HG02938 (cell line): ENCODE measurements around the gene PCNT.
A peak's percentile ranks its signal among the peaks of the same experiment; 100 is the strongest.
"Not testable (repeated sequence)": the region's sequence is repeated elsewhere in the genome, so short reads cannot be mapped to it uniquely, and the experiment has no call there.

Experiments used
- ATAC-seq: cut with Tn5 transposase; IDR thresholded peaks from one replicate; pipeline ENCODE4 v1.9.1; 2021; ENCODE audit warnings: mild to moderate bottlenecking, moderate library complexity; ENCODE audit not compliant: unreplicated experiment

Gene PCNT

DNA sequence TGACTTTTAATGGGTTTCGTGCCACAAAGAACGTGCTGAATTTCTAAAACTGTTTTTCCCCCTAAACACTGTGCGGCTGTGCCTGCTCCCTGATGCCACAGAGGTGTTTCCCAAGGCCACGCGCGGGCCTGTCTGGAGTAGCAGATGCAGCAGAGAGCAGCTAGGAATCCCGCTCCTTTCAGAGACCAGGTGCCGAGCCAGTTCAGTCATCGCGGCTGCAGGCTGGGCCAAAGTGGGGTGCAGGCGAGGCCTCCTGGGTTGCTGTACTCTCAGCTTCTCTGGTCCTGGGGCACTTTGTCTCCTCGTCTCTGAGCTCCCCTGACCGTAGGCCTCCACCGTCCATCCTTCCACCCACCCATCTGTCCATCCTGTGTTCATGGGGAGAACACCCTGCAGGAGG is 117.4 kb downstream of the PCNT start:
- no peak for ATAC-seq

DNA sequence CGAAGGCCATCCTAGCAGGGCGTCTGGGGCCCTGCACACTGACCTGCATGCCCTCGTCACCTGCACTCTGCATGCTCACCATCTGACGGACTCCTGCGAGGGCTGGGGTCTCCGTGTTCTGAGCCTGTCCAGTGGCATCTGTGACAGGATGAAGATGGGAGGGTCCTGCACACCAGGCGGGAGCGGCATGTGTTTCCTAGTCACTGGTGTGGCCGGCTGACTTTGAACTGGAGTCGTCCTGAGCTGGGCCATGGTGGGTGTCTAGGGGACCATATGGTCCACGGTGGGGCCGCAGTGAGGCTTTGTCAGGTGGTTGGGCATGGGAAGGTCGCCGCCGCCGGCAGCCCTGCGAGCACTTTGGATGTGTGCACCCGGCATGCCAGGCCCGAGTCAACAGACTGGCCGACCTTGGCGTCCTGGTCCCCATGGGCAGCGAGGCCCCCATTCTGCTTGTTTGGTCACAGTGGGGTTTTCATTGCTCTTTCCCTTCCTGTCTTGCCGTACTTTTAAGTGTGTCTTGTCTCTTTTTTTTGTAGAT is 118.1 kb downstream of the PCNT start:
- ATAC-seq: no peak

DNA sequence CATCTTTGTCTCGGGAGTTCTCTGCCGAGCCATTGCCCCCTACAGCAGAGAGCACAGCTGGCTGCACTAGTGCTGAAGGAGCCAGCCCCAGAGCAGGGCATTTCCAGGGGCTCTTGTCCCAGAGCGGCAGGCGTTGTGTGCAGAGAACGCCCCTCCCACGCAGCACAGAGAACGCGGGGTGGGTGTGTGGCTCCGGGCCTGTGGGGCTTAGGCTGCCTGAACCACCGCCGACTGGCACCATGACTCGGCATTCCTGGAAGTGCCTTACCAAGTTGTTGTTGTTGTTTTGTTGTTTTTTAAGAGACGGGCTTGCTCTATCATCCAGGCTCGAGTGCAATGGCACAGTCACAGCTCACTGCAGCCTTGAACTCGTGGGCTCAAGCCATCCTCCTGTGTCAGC is 119.0 kb downstream of the PCNT start:
- ATAC-seq: no peak

DNA sequence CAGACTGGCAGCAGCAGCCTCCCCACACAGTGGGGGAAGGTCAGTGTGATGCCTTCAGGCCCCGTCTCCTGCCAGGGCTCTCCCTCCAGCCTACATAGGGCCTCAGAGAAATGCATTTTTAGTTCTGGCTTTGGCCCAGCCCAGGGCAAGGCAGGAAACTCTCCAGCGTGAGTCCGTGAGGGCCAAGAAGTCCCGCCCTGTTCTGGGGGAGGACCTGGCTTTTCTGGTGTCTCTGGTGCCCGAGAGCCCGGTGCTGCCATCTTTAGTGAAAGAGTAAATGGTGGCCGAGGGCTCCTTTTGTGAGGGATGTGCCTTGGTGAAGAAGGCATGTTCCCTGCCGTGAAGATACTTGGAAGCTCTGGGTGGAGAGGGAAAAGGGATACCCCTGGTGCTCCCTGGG is 120.0 kb downstream of the PCNT start:
- no peak for ATAC-seq

DNA sequence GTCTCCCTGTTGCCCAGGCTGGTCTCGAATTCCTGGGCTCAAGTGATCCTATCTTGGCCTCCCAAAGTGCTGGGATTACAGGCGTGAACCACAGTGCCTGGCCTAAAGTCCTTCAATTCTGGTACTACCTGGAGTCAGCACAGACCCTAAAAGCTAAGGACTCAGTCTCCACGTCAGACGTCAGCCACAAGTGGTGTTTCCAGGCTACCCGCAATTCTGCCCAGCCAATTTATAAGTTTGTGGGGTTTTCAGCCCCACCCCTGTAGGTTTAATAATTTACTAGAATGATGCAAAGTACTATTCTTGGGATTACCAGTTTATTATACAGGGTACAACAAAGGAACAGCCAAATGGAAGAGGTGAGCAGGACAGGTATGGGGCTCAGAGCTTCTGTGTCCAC is 124.2 kb downstream of the PCNT start:
- ATAC-seq: no peak

DNA sequence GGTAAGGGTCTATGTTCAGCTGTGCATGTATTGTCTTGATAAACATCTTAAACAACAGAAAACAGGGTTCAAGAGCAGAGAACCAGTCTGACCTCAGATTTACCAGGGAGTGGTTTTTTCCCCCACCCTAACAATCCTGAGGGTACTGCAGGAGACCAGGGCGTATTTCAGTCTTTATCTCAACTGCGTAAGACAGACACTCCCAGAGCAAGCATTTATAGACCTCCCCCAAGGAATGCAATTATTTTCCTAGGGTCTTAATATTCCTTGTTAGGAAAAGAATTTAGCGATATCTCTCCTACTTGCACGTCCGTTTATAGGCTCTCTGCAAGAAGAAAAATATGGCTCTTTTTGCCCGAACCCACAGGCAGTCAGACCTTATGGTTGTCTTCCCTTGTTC is 124.9 kb downstream of the PCNT start:
- ATAC-seq: not testable (repeated sequence)

DNA sequence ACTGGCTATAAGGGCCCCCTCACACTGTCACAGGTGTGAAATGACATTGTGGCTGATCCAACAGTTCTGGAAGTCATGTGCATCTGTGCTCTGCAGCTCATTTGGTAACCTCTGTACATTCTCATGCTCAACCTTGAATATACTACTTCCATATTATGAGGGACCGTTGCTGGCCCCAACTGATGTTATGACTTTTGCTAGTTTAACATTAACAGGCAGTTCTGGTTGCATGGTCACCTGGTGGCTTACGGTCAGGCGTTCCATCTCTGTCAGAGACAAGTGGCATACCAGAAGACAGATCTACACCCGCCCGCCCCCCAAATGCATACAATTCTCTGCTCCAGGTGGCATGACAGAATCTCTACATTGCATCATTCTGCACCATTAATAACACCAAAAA is 128.8 kb downstream of the PCNT start:
- ATAC-seq: no peak

DNA sequence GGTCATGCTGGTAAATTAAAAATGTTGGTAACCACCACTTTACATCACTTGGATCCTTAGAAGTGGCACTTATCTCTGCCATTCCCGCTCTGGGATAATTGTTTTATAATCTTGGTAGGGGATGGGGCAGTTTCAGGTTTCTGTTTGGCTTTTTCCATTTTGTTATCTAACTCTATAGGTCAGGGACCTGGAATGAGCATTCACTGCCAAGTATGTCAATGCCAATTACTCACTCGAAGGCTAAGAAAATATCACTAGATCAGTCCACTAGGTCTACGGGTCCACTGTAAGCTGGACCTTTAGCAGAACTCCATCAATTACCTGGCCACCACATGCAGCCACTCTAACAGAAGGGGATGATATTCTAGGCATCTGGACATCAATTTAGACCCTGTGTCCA is 130.2 kb downstream of the PCNT start:
- no peak for ATAC-seq

DNA sequence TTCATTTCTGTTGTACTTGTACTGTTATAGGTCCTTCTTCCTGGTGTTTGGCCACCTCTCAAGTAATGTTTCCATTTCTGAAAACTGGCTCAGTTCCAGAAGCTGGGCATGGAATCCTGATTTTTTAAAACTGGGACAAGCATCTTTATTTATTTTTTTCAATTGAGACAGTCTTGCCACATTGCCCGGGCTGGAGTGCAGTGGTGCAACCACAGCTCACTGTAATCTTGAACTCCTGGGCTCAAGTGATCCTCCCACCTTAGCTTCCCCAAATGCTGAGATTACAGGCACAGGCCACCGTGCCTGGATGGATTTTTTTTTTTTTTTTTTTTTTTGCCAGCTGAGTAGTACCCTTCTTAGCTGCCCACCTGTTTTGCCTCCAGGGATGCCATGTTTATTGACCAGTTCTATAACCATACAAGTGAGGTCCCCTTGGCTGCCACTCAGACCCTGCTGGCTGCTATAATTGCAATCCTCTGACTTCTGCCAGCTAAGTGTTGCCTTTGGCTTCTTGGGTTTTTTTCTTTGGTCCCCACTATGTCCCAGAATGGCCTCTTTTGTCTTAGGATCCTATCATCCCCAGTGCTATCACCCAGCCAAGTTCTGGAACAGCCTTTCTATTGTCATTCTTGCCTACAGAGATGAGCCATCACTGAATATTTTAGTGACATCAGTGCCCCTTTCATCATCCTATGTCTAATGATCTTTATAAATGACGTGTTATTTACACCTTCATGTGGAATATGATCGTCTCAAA is 130.9 kb downstream of the PCNT start:
- no peak for ATAC-seq

DNA sequence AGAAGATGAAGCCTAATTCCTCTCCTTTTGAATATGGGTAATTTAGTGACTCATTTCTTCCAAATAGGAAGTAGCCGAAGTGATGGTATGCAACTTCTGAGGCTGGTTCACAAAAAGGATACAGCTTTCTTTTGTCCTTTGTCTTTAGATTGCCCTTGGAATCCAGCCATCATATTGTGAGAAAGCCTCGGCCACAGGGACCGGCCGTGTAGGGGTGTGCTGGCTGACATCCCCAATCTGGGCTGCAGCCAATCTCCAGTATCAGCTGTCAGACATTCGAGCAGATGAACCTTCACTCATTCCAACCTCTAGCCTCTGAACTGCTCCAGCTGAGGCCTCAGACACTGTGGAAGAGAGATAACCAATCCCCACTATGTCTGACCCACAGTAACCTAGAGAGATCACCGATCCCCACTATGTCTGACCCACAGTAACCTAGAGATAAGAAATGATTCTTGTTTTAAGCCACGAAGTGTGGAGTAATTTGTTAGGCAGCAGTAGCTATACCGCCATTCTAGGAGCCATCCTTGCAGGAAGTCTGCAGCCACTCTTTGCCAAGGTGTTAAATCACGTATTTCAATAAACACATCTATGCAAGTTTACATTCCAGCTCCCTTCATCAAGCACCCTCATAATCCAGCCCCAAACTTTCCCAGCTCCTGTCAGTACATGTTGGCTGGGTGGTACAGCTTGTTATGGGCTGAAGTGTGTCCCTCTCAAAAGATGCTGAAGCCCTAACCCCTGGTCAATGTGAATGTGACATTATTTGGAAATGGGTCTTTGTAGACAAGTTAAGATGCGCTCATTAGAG is 131.8 kb downstream of the PCNT start:
- ATAC-seq: no peak

DNA sequence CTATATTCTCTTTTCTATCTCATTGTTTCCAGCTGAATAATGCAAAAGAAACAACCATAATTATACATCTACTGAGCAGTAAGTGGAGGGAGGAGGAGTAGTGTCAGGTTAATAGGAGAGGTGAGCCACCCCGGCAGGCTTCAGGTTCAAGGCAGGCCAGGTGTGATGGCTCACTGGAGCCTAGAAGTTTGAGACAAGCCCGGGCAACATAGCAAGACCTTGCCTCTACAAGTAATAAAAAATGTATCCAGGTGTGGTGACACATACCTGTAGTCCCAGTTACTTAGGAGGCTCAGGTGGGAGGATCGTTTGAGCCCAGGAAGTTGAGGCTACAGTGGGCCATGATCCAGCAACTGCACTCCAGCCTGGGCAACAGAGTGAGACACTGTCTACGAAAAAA is 132.8 kb downstream of the PCNT start:
- ATAC-seq: no peak

DNA sequence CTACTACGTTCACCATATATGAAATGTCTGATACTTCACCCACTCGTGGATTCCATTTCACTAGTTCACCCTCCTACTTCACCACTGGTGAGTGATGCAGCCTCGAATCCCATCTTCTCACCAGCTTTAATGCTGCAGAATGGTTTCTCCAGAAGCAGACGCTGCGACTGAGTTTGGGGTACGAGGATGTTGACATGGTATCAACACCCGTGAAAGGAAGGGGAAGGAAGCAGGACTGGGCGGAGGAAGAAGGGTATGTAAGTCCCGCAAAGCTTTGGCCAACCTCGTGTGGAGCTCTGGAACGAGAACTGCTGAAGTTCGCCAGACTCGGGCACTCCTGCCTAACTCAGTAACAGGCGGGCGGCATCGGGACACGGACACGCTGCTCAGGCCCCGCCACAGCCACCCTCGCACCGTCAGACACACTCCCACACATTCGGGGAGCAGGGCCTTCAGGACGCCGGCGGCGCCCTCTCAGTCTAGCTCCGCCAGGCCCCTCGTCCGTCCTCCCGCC is 133.9 kb downstream of the PCNT start:
- peak; percentile 30 for ATAC-seq

DNA sequence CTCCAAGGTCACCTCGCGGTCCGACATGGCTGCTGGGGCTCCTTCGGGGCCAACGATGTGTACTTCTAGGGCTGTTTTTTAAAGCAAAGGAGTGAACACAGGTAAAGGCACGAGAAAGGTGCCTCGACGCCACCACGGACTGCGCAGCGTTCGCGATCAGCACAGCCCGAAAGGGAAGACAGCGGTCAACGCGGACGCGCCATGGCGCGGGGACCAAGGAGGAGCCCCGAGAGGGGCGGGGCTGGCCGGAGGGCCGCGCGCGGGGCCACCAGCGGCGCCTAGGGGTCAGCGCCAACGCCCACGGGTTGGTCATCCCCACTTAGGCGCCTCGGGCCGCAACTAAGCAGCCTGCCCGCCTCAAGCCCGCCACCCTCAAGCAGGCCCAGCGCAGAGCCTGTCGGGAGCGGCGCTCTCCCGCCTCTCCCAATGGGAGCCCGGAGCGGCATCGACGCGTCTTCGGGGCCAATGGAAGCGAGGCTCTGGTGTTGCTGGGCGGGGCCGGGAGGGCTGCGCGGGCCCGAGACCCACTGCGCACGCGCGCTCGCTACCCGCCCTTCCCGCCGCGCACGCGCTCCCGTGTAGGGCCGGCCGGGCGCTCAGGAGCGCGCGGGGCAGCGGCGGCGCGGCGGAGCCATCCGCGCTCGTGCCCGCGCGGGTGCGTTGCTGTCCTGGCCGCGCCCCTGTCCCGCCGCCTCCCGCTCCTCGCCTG is 134.5 kb downstream of the PCNT start, which contains the start of gene DIP2A:
Gene DIP2A (plus strand): TSS at position 577 of the 709 bp plus-strand sequence. CDS start 241 bp downstream, outside the sequence.
- ATAC-seq: peak; percentile 89

DNA sequence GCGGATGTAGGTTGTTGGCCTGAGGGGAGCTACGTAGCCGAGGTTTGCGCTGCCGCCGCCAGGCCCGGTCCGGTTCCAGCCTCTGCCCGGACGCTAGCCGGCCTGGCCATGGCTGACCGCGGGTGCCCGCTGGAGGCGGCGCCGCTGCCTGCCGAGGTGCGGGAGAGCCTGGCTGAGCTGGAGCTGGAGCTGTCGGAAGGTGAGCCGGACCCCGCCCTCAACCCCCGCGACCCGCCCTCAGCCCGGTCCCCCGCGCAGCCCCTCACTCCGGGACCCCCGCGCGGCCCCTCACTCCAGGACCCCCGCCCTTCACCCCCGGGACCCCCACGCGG is 135.0 kb downstream of the PCNT start:
- no peak for ATAC-seq

DNA sequence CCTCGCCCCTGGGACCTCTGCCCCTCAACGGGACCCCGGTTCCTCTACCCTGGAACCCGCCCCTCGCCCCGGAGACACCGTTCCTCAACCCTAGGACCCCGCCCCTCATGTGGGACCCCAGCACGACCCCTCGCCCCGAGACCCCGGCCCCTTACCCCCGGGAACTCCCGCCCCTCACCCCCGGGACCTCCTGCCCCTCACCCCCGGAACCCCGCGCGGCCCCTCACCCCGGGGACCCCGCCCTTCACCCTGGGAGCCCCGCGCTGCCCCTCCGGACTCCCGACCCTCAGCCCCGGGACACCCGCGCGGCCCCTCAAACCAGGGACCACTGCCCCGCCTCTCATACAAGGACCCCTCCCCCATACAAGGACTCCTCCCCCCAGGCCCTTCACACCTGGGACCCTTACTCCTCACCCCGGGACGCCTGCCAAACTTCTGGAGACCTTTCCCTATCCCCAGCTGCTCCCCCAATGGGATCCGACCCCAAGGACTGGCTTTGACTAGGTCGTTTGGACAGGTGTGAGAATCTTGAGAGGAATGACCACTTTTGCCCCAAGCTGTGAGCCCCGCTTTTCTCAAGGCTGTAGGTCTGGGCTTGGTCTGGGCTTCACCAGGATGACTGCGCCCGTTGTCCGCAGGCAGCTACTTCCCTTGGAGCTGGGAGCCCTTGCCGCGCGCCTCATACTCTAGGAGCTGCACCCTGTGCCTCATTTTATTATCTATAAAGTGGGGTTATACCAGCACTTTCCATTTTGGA is 135.6 kb downstream of the PCNT start:
- no peak for ATAC-seq

DNA sequence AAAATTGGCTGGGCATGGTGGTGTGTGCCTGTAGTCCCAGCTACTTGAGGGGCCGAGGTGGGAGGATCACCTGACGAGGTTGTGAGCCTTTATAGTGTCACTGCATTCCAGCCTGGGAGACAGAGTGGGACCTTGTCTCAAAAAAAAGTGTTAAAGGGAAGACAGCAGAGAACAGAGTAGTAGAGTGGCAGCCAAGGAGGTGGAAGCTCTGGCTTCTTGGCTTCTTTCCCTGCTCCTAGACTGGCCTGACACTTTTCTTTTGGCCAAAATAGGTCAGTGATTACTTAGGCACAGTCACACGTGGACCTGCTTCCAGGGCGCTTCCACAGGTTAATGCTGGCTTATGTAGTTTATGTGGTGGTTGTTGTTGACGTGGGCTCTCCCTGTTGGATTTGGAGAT is 138.0 kb downstream of the PCNT start:
- ATAC-seq: no peak

DNA sequence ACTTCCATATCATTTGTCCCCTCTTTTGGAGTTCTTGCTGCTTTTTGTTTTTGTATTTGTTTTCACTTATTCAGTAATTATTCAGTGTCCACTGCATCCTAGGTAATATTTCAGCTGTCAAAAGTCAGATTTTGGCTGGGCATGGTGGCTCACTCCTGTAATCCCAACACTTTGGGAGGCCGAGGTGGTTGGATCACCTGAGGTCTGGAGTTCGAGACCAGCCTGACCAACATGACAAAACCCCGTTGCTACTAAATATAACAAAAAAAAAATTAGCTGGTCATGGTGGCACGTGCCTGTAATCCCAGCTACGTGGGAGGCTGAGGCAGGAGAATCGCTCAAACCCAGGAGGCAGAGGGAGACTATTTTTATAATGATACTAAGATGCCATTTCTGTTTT is 141.2 kb downstream of the PCNT start:
- ATAC-seq: not testable (repeated sequence)

DNA sequence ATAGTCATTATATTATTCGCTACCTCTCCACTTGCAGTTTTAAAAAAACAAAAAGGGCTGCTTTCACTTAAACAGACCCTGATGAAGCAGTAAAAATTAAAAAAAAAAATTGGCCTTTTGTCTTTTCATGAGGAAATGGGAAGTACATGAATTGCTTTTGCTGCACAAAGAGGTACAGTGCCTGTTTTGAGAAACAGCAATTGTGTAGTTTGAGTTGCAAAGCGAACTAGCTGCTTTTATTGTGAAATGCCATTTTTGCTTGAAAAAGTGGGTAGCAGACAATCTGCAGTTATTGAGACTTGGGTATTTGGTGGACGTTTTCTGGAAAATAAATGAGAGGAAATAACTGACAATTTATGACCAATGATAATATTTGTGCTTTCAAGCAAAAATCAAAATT is 141.7 kb downstream of the PCNT start:
- ATAC-seq: no peak

DNA sequence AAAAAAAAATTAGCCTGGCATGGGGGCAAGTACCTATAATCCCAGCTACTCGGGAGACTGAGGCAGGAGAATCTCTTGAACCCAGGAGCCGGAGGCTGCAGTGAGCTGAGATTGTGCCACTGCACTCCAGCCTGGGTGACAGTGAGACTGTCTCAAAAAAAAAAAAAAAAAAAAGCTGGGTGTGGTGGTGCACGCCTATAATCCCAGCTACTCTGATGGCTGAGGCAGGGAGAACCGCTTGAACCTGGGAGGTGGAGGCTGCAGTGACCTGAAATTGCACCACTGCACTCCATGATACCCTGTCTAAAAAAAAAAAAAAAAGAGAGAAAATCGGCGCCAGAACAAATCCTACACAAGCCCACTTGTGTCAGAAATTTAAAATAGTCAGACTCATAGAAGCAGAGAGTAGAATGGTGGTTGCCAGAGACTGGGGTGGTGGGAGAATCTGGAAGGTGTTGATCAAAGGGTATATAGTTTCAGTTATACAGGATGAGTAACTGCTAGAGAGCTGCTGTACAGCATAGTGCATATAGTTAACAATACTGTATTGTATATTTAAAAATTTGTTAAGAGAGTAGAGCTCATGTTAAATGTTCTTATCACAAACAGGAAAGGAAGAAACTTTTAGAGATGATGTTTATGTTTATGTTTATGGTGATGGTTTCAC is 144.3 kb downstream of the PCNT start:
- no peak for ATAC-seq

DNA sequence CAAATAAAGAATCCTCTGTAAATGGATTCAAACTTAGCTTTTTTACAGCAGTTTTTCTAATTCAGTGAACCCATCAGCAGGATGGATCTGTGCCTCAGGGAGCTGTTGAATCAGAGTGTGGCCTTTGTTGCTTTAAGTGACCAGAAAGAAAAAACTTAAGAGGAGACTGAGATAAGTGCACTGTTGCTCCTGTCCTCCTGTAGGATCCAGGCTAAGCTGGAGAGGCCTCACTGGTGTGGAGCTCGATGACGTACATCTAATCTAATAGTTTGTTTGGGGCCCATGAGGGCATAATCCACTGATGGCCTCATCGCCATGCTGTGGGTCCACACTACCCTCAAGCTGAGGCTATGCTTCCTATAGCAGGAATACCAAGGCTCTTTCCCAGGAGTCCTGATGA is 145.3 kb downstream of the PCNT start:
- ATAC-seq: no peak
